B cell (primary cell): ENCODE results near the gene ATIC. TPM values are rescaled to one million over a fixed set of nuclear protein-coding genes. Genes with fewer than 3 reads are reported as not detected.

Source experiments
- ATAC-seq: fragments of 200-7000 bp; cut with Tn5 transposase; one replicate; pipeline ENCODE4 v1.10.0; 2021; ENCODE audit warnings: low read depth, mild to moderate bottlenecking, moderate number of reproducible peaks, moderate library complexity
- CTCF ChIA-PET: fragments of 350-600 bp; sonication (Branson Sonifier 250); formaldehyde crosslinking; loops from one replicate; lab custom pipeline; 2021; ENCODE audit warnings: antibody characterized with exemption, inconsistent platforms; lab: Charles Lee
- POLR2A ChIA-PET: fragments of 350-600 bp; sonication (Branson Sonifier 250); formaldehyde crosslinking; loops from one replicate; lab custom pipeline; 2021; ENCODE audit warnings: antibody characterized with exemption; lab: Charles Lee
- DNase-seq: peaks from one replicate; pipeline ENCODE4 v3.0.0; 2013
- H2AFZ ChIP-seq: 2 replicates; pipeline ENCODE4 v1.6.1; 2012; ENCODE audit warnings: mild to moderate bottlenecking, low read depth, low read length; ENCODE audit not compliant: insufficient read depth, poor library complexity, severe bottlenecking
- H3K27ac ChIP-seq, 2 donors: 1 replicate in 1 of 2; 2 replicates in 1 of 2; pipeline ENCODE4 v1.5.1; 2012 to 2013; ENCODE audit warnings: low read length in 2 of 2, mild to moderate bottlenecking in 2 of 2, moderate library complexity in 1 of 2
- H3K27me3 ChIP-seq, 4 experiments: fragments of 200-600 bp in 1 of 4; sonication (generic) in 1 of 4; replicated peaks in 1 of 4; 1 replicate in 2 of 4; 2 replicates in 2 of 4; pipeline versions ENCODE4 v1.6.1 to v1.7.0; 2013 to 2016; ENCODE audit warnings: low read length in 3 of 4, mild to moderate bottlenecking in 2 of 4, mixed read lengths in 1 of 4, moderate library complexity in 1 of 4; ENCODE audit not compliant: insufficient read depth in 4 of 4, control insufficient read depth in 3 of 4; ENCODE audit errors: control extremely low read depth in 1 of 4
- H3K36me3 ChIP-seq, 2 experiments: replicated peaks in 1 of 2; 1 replicate in 1 of 2; 2 replicates in 1 of 2; pipeline versions ENCODE4 v1.6.1 to v1.7.1; 2013; ENCODE audit warnings: low read length in 1 of 2; ENCODE audit not compliant: insufficient read depth in 2 of 2, control insufficient read depth in 1 of 2; ENCODE audit errors: control extremely low read depth in 1 of 2, extremely low read depth in 1 of 2
- H3K4me1 ChIP-seq, 2 donors: fragments of 200-600 bp in 1 of 2; sonication (generic) in 1 of 2; 1 replicate in 1 of 2; 2 replicates in 1 of 2; pipeline versions ENCODE4 v1.5.1 to v1.6.1; 2013 to 2017; ENCODE audit warnings: low read length in 2 of 2; ENCODE audit not compliant: control insufficient read depth in 2 of 2, insufficient read depth in 2 of 2
- H3K4me2 ChIP-seq: replicated peaks from 2 replicates; pipeline ENCODE3; 2012; ENCODE audit warnings: mild to moderate bottlenecking, low read depth, low read length; ENCODE audit not compliant: poor library complexity, severe bottlenecking
- H3K4me3 ChIP-seq, 5 experiments: fragments of 200-600 bp in 1 of 5; sonication (generic) in 1 of 5; 1 replicate in 3 of 5; 2 replicates in 2 of 5; pipeline versions ENCODE4 v1.5.1 to v1.7.0; 2011 to 2016; ENCODE audit warnings: low read length in 4 of 5, mild to moderate bottlenecking in 4 of 5, low read depth in 2 of 5, control low read depth in 1 of 5, moderate library complexity in 1 of 5; ENCODE audit not compliant: insufficient read depth in 1 of 5; ENCODE audit errors: control extremely low read depth in 1 of 5, extremely low read depth in 1 of 5
- H3K79me2 ChIP-seq: fragments of 200-600 bp; sonication (generic); one replicate; pipeline ENCODE4 v1.6.0; 2016; ENCODE audit warnings: low read length; ENCODE audit not compliant: control insufficient read depth, insufficient read depth
- H3K9ac ChIP-seq: fragments of 200-600 bp; sonication (generic); 2 replicates; pipeline ENCODE4 v1.6.1; 2017; ENCODE audit warnings: mild to moderate bottlenecking, low read length, moderate library complexity
- H3K9me3 ChIP-seq, 3 donors: one replicate each; pipeline versions ENCODE4 v1.6.1 to v1.7.1; 2013; ENCODE audit warnings: low read length in 2 of 3; ENCODE audit not compliant: control insufficient read depth in 2 of 3, insufficient read depth in 1 of 3; ENCODE audit errors: control extremely low read depth in 1 of 3
- H4K20me1 ChIP-seq: 2 replicates; pipeline ENCODE4 v1.6.0; 2012; ENCODE audit warnings: mild to moderate bottlenecking, low read length; ENCODE audit not compliant: insufficient read depth, control insufficient read depth, poor library complexity, severe bottlenecking
- H3K27ac Mint-ChIP-seq: one replicate; pipeline ENCODE4 v1.8.0; 2021; ENCODE audit warnings: mixed read lengths
- H3K27me3 Mint-ChIP-seq: one replicate; pipeline ENCODE4 v1.8.0; 2021; ENCODE audit warnings: mixed read lengths
- H3K4me1 Mint-ChIP-seq: one replicate; pipeline ENCODE4 v1.8.0; 2021; ENCODE audit warnings: mixed read lengths
- H3K4me3 Mint-ChIP-seq: one replicate; pipeline ENCODE4 v1.8.0; 2021; ENCODE audit warnings: mixed read lengths
- H3K9me3 Mint-ChIP-seq: one replicate; pipeline ENCODE4 v1.8.0; 2022; ENCODE audit warnings: mixed read lengths; ENCODE audit not compliant: insufficient read depth
- EZH2 ChIP-seq: IDR thresholded peaks from 2 replicates; pipeline ENCODE4 v1.6.1; 2012; ENCODE audit warnings: borderline replicate concordance, low read depth, mild to moderate bottlenecking, moderate library complexity, low read length; ENCODE audit not compliant: insufficient read depth, poor library complexity, severe bottlenecking
- WGBS: methylation state at CpG from one replicate; pipeline ENCODE4 v1.1.5; 2013; ENCODE audit warnings: missing lambda C conversion rate; ENCODE audit not compliant: insufficient coverage; 5-methylcytosine and 5-hydroxymethylcytosine counted together
- intact Hi-C: fragments of 100-400 bp; cut with micrococcal nuclease; formaldehyde crosslinking; loops from one replicate; pipeline ENCODE4 v1.10.0; 2022
- polyA plus RNA-seq: library from polyadenylated mRNA; depleted of rRNA; stranded (reverse); fragments of >200 nt; gene quantifications from 2 replicates; pipeline ENCODE4 v1.2.3, GENCODE V29; 2012
- total RNA-seq, 2 donors: library from RNA; stranded (reverse); fragments of 120-200 nt in 1 of 2; gene quantifications; 1 replicate in 1 of 2; 2 replicates in 1 of 2; pipeline versions ENCODE4 v1.2.3 to v1.2.4, GENCODE V29; 2013 to 2022
- TF ChIP-seq, protein P1 (sequence below): fragments of 200-600 bp; IDR thresholded peaks from one replicate; pipeline ENCODE4 v1.8.0; 2022; ENCODE audit warnings: antibody characterized with exemption, mild to moderate bottlenecking

ATIC gene
- total and polyA plus RNA-seq, 2 donors (not counting 1 experiment from before 2014, with no cell fraction given), result 55.4 to 80.4 TPM

DNA sequence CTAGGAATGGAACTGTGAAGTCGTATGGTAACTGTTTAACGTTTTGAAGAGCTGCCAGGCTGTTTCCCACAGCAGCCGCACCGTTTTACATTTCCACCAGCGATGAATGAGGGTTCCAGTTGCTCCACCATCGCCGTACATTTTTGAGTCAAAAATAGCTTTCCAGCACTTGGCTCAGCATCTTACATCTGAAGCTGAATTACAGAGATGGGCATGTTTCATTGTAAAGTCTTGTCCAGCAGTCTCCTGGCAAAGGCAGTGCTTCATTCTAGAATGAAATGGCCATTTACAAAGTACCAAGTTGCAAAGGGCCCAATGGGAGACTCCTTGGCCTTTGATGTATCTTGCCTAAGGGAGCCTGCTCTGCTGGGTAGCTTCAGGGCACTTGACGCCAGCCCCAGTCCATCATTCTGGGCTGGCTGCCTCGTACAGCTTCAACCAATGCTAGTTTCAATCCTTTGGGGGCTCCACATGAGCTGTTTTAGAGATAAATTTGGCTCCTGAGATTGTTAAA lies 45.1 kb downstream of the ATIC start:
- no peak overlapping the region for H3K4me2 ChIP-seq
- no peak overlapping the region for H3K9ac ChIP-seq
- Mint-ChIP-seq H3K4me1 (no peaks in the 10 kb centered on the region), H3K4me3 (no peak overlapping the region), H3K27ac (no peak overlapping the region), H3K9me3 (no peaks in the 10 kb centered on the region), H3K27me3 (no peaks in the 10 kb centered on the region)
- H3K79me2 ChIP-seq, result no peaks in the 10 kb centered on the region
- DNase-seq (no peak), ATAC-seq (no peak)
- H3K27me3 ChIP-seq, result no peaks in the 10 kb centered on the region
- no peaks in the 10 kb centered on the region for H3K9me3 ChIP-seq
- H3K36me3 ChIP-seq, result peaks cover 0 to under 1% of the 10 kb centered on the region in 2 experiments
- no peak for TF ChIP-seq EZH2
- TF ChIP-seq, protein P1, sequence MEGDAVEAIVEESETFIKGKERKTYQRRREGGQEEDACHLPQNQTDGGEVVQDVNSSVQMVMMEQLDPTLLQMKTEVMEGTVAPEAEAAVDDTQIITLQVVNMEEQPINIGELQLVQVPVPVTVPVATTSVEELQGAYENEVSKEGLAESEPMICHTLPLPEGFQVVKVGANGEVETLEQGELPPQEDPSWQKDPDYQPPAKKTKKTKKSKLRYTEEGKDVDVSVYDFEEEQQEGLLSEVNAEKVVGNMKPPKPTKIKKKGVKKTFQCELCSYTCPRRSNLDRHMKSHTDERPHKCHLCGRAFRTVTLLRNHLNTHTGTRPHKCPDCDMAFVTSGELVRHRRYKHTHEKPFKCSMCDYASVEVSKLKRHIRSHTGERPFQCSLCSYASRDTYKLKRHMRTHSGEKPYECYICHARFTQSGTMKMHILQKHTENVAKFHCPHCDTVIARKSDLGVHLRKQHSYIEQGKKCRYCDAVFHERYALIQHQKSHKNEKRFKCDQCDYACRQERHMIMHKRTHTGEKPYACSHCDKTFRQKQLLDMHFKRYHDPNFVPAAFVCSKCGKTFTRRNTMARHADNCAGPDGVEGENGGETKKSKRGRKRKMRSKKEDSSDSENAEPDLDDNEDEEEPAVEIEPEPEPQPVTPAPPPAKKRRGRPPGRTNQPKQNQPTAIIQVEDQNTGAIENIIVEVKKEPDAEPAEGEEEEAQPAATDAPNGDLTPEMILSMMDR, result no peak
- WGBS, result 98% methylated on average over 8 of the region's 9 CpGs
- no peak overlapping the region for H3K4me3 ChIP-seq
- H3K4me1 ChIP-seq, result no peaks in the 10 kb centered on the region
- H3K27ac ChIP-seq, result no peak overlapping the region
- CTCF ChIA-PET, result no interaction called here
- intact Hi-C loops, result no loop called here
- H4K20me1 ChIP-seq, result no peaks in the 10 kb centered on the region
- no peak overlapping the region for H2AFZ ChIP-seq
- POLR2A ChIA-PET, result no interaction called here

DNA sequence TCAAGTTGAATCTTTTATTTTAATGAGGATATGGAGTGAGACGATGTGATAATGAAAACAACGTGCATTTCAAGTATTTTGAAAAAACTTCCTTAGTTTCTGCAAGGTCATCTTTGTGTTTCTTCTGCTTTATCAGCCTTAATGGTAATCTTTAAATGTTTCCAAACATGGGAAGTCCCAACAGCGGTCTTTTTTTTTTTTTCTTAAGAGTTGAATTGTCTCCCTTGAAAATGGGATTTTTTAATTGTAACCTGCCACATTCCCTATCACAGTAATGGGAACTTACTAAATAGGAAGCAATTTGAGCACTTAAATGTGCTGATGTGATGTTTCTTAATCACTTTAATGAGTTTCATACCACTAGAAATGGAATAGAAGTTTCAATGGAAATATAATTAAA lies 45.8 kb downstream of the ATIC start:
- ChIA-PET POLR2A (no interaction called here), CTCF (no interaction called here)

More for the DNA sequence above, 45.8 kb downstream of the ATIC start:
- Histone ChIP-seq H2AFZ (no peak overlapping the region), H4K20me1 (no peaks in the 10 kb centered on the region), H3K27ac (no peak overlapping the region), H3K79me2 (no peaks in the 10 kb centered on the region), H3K36me3 (no peaks in the 10 kb centered on the region), H3K9me3 (no peaks in the 10 kb centered on the region), H3K9ac (no peak overlapping the region), H3K4me1 (no peaks in the 10 kb centered on the region), H3K27me3 (no peaks in the 10 kb centered on the region), H3K4me2 (no peak overlapping the region), H3K4me3 (no peak overlapping the region)
- no CpG with 5 or more reads among the region's 3 CpGs for WGBS
- H3K27me3 Mint-ChIP-seq, result no peaks in the 10 kb centered on the region
- no peak overlapping the region for H3K4me3 Mint-ChIP-seq
- no peaks in the 10 kb centered on the region for H3K9me3 Mint-ChIP-seq
- DNase-seq, result no peak
- intact Hi-C loops, result no loop called here
- ATAC-seq, result no peak
- TF ChIP-seq, protein P1, result no peak
- TF ChIP-seq EZH2, result no peak
- no peaks in the 10 kb centered on the region for H3K4me1 Mint-ChIP-seq
- H3K27ac Mint-ChIP-seq, result no peak overlapping the region
